ENCODE data around the gene OSBPL6.

Gene OSBPL6

DNA sequence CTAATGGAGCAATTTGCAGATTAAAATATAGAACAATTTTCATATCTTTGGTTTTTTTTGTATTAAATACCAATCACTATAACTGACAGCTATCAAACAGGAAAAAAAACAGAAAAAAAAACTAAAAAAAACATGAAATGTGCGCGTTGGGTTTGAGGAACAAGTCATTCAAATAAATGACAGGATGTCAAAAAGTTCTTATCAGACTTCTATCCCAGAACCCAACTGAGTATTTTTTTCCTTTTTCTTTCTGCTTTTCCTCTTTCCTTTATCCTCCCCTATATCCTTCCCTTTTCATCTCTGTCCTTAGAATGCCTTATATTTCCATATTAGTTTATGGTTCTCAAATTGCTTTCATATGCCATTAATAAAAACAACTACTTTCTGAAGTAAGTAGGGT, 242.3 kb downstream of the OSBPL6 start:
- H3K27me3 ChIP-seq (ENCODE audit: insufficient read depth, low read length, poor library complexity) = no peaks in the 10 kb centered on the region
- H3K36me3 ChIP-seq (ENCODE audit: insufficient read depth, low read length) = peaks cover 95% of the 10 kb centered on the region
- H3K9ac ChIP-seq (ENCODE audit: low read depth, low read length) = no peak overlapping the region
- no peaks in the 10 kb centered on the region for H4K20me1 ChIP-seq (ENCODE audit: insufficient read depth, low read length)
- no peaks in the 10 kb centered on the region for H3K4me1 ChIP-seq (ENCODE audit: insufficient read depth, low read length)
- no peak overlapping the region for H3K27ac ChIP-seq (ENCODE audit: low read length)
- H2AFZ ChIP-seq (ENCODE audit: low read depth, low read length) = no peak overlapping the region
- no peak for ATAC-seq (ENCODE audit: insufficient read depth, low read depth)
- peaks cover 2% of the 10 kb centered on the region; the same call in 1 of the 2 replicates for H3K79me2 ChIP-seq (ENCODE audit: insufficient read depth, low read length)
- no peak for DNase-seq
- TF ChIP-seq EZH2 (IDR thresholded peaks at IDR 0.05; ENCODE audit: borderline replicate concordance, low read depth, low read length, severe bottlenecking) (no peak), CTCF (IDR thresholded peaks at IDR 0.05; ENCODE audit: borderline replicate concordance, extremely low read depth, low read length, poor library complexity, severe bottlenecking) (no peak)
- H3K9me3 ChIP-seq (ENCODE audit: insufficient read depth, low read length, severe bottlenecking) = no peaks in the 10 kb centered on the region
- no peak overlapping the region for H3K4me2 ChIP-seq (ENCODE audit: insufficient read depth, low read length)
- no peak overlapping the region for H3K4me3 ChIP-seq (ENCODE audit: low read depth in 1 of 2, low read length in 2 of 2)

DNA sequence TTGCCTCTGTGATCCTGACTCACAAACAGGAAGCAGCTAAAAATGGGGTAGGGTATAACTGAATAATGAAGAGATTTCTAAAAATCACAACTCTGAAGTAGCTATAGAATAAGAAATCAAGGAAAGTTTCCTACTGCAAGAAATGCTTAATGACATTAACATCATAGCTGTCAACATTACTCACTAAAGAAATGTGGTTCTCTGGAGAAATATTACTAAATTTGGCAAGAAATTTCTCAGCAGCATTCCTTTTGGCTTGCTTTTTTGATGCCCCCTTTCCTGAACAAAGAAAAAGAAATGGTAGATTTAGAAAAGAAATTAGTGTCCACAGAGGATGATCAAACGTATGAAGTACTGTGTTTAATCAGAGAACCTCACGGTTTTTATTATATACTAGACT, 247.1 kb downstream of the OSBPL6 start:
- no peaks in the 10 kb centered on the region for H3K27me3 ChIP-seq (ENCODE audit: insufficient read depth, low read length, poor library complexity)
- peaks cover 3% of the 10 kb centered on the region; the same call in 1 of the 2 replicates for H4K20me1 ChIP-seq (ENCODE audit: insufficient read depth, low read length)
- no peak overlapping the region for H3K9ac ChIP-seq (ENCODE audit: low read depth, low read length)
- no peak for DNase-seq
- H3K4me1 ChIP-seq (ENCODE audit: insufficient read depth, low read length) = no peaks in the 10 kb centered on the region
- no peak overlapping the region for H2AFZ ChIP-seq (ENCODE audit: low read depth, low read length)
- peaks cover 17% of the 10 kb centered on the region for H3K79me2 ChIP-seq (ENCODE audit: insufficient read depth, low read length)
- no peak overlapping the region for H3K4me3 ChIP-seq (ENCODE audit: low read depth in 1 of 2, low read length in 2 of 2)
- no peak overlapping the region for H3K27ac ChIP-seq (ENCODE audit: low read length)
- TF ChIP-seq CTCF (IDR thresholded peaks at IDR 0.05; ENCODE audit: borderline replicate concordance, extremely low read depth, low read length, poor library complexity, severe bottlenecking) = no peak
- no peak for TF ChIP-seq EZH2 (IDR thresholded peaks at IDR 0.05; ENCODE audit: borderline replicate concordance, low read depth, low read length, severe bottlenecking)
- ATAC-seq (ENCODE audit: insufficient read depth, low read depth) = no peak
- H3K36me3 ChIP-seq (ENCODE audit: insufficient read depth, low read length) = peaks cover 94% of the 10 kb centered on the region
- H3K9me3 ChIP-seq (ENCODE audit: insufficient read depth, low read length, severe bottlenecking) = no peaks in the 10 kb centered on the region
- H3K4me2 ChIP-seq (ENCODE audit: insufficient read depth, low read length) = no peak overlapping the region

DNA sequence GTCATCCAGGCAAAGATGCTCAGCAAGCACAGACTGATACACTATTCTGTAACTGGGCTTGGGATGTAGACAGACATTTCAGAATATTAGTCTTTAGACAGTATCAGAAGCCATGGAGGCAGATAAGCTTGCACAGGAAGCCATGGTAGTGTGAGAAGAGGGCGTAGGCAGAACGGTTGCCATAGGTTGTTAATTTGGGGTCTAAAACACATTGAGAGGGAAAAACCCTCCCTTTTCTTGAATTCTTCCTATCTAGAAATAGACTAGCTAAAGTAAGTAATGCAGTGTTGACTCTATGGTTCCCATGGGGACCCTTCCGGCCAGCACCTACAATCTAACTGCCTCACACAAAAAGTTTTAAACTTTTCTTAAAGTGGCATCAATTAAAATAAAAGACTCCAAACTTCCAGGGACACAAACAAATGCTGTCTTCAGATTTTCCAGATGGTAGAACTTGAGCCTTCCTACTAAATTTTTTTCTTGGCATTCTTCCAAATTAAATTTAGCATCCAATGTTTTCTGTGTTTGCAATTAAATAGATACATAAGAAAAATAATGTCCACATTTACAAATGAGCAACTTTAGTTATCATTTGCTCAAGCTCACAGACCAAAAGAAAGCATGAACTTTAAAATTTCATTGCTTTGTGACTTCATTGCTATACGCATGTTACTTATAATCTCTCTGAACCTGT, 254.8 kb downstream of the OSBPL6 start:
- Histone ChIP-seq H3K27me3 (ENCODE audit: insufficient read depth, low read length, poor library complexity) (no peaks in the 10 kb centered on the region), H3K9me3 (ENCODE audit: insufficient read depth, low read length, severe bottlenecking) (no peaks in the 10 kb centered on the region), H3K36me3 (ENCODE audit: insufficient read depth, low read length) (peaks cover 51% of the 10 kb centered on the region), H3K4me2 (ENCODE audit: insufficient read depth, low read length) (peak overlapping the region; percentile 87), H3K4me3 (ENCODE audit: low read depth in 1 of 2, low read length in 2 of 2) (peak overlapping the region; percentile 69 to 71; a peak in 2 of 4 replicates), H2AFZ (ENCODE audit: low read depth, low read length) (no peak overlapping the region), H3K4me1 (ENCODE audit: insufficient read depth, low read length) (peaks cover 36% of the 10 kb centered on the region), H4K20me1 (ENCODE audit: insufficient read depth, low read length) (peaks cover 19% of the 10 kb centered on the region), H3K27ac (ENCODE audit: low read length) (no peak overlapping the region), H3K79me2 (ENCODE audit: insufficient read depth, low read length) (peaks cover 46% of the 10 kb centered on the region), H3K9ac (ENCODE audit: low read depth, low read length) (peak overlapping the region; percentile 89)
- ATAC-seq (ENCODE audit: insufficient read depth, low read depth) = no peak
- TF ChIP-seq CTCF (IDR thresholded peaks at IDR 0.05; ENCODE audit: borderline replicate concordance, extremely low read depth, low read length, poor library complexity, severe bottlenecking) = no peak
- no peak for TF ChIP-seq EZH2 (IDR thresholded peaks at IDR 0.05; ENCODE audit: borderline replicate concordance, low read depth, low read length, severe bottlenecking)
- DNase-seq = no peak
